ENCODE measurements around the gene POLR2B.
A peak's percentile ranks its signal among the peaks of the same experiment; 100 is the strongest.
"Not testable (repeated sequence)": the region's sequence is repeated elsewhere in the genome, so short reads cannot be mapped to it uniquely, and the experiment has no call there.

Gene POLR2B

GRCh38 chr4:56978750-56979303 is at the start of gene POLR2B:
POLR2B (plus strand) TSS chr4:56978896; CDS start chr4:56978986, 90 bp downstream.
- peak; percentile 91 for DNase-seq (ENCODE audit: low spot score)

DNA sequence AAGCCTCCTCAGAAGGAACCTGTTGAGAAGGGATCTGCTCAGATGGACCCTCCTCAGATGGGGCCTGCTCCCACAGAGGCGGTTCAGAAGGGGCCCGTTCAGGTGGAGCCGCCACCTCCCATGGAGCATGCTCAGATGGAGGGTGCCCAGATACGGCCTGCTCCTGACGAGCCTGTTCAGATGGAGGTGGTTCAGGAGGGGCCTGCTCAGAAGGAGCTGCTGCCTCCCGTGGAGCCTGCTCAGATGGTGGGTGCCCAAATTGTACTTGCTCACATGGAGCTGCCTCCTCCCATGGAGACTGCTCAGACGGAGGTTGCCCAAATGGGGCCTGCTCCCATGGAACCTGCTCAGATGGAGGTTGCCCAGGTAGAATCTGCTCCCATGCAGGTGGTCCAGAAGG is 48.1 kb upstream of the POLR2B start:
- no peak for DNase-seq (ENCODE audit: low spot score)

- no peak for DNase-seq (ENCODE audit: low spot score)
These were observed 46.8 kb upstream of the POLR2B start for GRCh38 chr4:56931924-56932323.

DNA sequence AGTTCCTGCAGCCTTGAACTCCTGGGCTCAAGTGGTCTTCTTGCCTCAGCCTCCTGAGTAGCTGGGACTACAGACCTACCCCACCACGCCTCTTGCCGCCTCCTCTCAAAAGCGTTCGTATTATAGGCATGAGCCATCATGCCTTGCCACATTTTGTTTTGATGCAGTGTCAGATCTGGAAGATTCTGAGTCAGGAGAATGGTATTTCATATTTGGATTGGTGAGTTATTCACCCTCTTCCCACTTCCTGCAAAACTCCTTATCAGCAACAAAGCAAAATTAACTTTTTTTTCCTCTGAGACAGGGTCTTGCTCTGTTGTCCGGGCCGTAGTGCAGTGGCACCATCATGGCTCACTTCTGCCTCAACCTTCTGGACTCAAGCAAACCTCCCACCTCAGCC is 41.4 kb upstream of the POLR2B start:
- DNase-seq (ENCODE audit: low spot score) = peak; percentile 68

DNA sequence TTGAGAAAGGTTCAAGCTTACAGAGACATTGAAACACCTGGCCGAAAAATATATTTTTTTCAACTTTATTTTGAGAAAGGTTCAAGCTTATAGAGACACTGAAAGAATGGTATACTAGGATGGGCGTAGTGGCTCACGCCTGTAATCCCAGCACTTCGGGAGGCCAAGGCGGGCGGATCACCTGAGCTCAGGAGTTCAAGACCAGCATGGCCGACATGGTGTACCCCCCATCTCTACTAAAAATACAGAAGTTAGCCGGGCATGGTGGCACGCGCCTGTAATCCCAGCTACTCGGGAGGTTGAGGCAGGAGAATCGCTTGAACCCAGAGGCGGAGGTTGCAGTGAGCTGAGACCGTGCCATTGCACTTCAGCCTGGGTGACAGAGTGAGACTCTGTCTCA is 38.9 kb upstream of the POLR2B start:
- not testable (repeated sequence) for DNase-seq (ENCODE audit: low spot score)

DNA sequence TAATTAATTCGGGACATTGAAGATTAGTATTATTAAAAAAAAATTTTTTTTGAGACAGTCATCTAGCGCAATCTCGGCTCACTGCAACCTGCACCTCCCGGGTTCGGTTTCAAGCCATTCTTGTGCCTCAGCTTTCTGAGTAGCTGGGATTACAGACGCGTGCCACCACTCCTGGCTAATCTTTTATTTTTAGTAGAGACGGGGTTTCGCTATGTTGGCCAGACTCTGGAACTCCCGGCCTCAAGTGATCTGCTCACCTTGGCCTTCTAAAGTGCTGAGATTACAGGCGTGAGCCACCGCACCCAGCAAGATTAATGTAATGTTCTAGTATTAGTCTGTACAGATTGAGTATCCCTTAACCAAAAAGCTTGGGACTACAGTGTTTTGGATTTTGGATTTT is 38.3 kb upstream of the POLR2B start:
- no peak for DNase-seq (ENCODE audit: low spot score)

DNA sequence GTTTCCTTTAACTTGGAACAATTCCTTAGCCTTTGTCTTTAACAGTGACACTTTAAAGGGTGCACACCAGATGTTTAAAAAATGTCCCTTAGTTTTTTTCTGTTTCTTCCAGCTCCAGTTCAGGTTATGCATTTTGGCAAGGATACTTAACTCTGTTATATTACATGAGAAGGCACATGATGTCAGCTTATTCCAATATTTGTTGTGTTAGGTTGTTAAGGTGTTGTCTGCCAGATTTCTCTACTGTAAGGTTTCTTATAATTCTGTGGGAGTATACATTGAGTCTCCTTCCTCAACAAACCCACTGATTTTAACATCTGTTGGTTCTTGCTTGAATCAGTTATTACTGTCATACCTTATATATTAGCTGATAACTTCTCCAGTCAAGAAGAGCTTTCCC is 37.7 kb upstream of the POLR2B start:
- DNase-seq (ENCODE audit: low spot score) = no peak

DNA sequence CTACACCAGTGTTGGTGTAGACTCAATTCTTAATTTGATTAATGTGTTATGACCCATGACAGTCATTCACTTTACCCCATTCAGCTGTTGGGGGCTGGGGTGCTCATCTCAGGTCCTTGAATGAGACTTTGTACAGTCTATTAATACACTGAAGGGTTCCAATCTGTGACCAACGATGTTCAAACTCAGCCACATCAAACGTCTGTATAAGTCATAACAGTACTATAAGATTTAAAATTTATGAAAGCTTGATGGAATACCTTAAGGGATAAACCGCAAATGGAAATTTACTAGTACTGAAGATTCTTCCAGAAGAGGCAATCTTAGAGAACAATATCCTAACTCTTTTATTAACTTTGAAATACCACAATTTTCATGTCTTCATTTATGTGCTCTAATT is 37.3 kb upstream of the POLR2B start:
- DNase-seq (ENCODE audit: low spot score) = no peak

GRCh38 chr4:56953680-56954520 is 24.8 kb upstream of the POLR2B start:
- DNase-seq (ENCODE audit: low spot score) = no peak

DNA sequence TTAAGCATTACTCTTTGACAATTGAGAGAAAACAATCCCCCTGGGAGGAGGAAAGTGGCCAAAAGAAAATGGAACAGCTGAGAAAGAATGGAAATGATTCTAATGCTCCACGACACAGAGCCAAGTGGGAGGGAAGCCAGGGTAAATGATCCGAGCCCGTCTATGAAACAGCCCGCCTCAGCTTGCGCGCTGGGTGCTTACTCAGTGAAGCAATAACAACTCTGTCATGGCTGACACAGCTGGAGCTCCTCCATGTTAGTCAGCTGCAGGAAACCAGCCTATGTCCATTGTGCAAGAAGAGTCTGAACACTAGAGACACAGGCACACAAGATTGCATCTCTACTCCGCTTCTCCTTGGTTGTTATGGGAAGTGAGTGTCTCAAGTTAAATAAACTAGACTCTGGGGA is 20.6 kb upstream of the POLR2B start:
- peak; percentile 84 for DNase-seq (ENCODE audit: low spot score)

GRCh38 chr4:56959100-56959499 is 19.6 kb upstream of the POLR2B start:
- no peak for DNase-seq (ENCODE audit: low spot score)

DNA sequence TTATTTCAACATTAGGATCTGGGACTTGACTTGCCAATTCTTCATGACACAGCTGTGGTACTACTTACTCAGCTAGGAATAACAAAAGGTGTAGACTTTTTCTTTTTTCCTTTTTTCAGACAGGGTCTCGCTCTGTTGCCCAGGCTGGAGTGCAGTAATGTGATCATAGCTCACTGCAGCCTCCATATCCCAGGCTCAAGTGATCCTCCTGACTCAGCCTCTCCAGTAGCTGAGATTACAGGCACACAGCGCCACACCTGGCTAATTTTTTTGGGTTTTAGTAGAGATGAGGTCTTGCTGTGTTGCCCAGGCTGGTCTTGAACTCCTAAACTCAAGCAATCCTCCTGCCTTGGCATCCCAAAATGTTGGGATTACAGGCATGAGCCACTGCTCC is 17.6 kb upstream of the POLR2B start:
- DNase-seq (ENCODE audit: low spot score) = no peak

DNA sequence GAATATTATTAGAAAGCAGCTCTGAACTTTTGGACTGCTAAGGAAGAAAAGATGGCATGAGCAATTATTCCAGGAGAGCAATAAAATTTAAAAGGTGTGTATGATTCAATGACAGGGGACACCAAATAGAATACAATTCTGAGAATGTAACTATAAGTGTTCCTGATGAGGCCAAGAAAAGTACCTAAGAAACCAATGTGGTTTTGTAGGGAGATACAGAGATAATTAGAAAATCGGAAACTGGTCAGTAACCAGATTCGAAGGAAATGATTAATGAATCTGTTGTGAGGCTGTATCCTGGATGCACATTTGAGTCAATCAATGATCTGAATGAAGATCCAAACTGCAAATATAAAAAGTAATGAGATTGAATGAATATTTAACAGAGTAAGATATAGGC is 7.3 kb upstream of the POLR2B start:
- DNase-seq (ENCODE audit: low spot score) = no peak

DNA sequence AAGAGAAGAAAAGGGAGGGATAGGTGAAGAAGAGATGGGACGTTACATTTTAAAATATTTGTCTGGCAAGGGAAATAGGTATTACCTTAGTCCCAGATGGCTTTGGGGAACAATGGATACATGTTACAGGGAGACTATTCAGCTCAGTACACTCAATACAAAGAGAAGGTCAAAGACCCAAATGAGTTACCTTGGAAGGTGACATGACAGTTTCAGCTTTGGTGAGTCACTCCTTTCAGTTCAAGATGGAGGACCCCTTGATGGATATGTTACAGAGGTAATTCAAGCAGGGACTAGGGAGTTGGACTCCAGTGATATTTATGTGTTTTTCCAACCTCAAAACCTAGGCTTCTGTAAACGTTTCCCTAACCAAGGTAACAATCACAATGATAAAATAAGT is 6.3 kb upstream of the POLR2B start:
- no peak for DNase-seq (ENCODE audit: low spot score)

GRCh38 chr4:56972809-56973208 is 5.9 kb upstream of the POLR2B start:
- DNase-seq (ENCODE audit: low spot score) = no peak

GRCh38 chr4:56973336-56973735 is 5.4 kb upstream of the POLR2B start:
- no peak for DNase-seq (ENCODE audit: low spot score)

DNA sequence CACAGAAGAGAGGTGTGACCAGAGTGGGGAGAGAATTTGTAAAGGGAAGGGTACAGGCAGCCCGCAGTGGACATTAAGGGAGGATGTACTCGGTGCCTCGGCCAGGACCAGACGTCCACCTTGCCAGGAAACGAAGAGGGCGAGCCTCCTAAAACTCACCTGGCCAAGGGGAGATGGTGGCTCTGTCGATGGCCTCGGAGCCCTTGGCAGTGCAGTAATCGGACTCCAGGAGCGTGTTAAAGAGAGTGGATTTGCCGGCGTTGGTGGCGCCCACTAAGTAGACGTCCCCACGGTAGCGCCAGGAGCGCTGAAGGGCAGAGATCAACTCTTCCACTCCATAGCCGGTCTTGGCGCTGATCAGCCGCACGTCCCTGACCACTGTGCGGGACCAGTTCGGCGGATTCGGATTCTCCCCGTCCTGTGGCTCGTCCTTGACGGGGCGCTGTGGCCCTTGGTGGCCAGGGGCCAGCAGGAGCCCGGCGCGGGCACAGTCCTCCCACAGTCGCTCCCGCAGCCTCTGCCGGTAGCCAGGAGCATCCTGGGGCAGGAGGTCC is 2.3 kb upstream of the POLR2B start:
- DNase-seq (ENCODE audit: low spot score) = peak; percentile 18

DNA sequence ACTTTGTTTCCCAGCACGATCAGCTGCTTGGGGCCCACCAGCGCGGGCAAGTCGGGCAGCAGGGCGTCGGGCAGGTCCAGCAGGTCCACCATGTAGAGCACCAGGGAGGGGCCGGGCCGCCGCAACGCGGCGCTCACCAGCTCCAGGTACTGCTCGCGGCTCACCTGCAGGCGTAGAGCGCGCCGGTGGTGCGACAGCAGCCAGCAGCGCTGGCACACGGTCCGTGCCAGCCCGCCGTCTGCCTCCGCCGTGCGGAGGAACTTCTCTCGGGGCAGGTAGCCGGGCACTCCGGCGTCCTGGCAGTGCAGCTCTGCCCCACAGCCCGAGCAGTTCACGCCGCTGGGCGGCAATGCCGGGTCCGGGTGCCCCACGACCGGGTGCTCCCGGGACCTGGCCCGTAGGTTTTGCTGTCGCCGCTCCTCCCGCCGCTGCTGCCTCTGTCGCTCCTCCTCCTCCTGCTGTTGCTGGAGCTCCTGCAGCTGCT is 1.8 kb upstream of the POLR2B start:
- DNase-seq (ENCODE audit: low spot score) = peak; percentile 54

- peak; percentile 97 for DNase-seq (ENCODE audit: low spot score)
These were observed 1.2 kb upstream of the POLR2B start, which contains the start of gene NOA1 for GRCh38 chr4:56977321-56978012. NOA1 (minus strand) TSS chr4:56977606; CDS start chr4:56977585, 21 bp downstream.

DNA sequence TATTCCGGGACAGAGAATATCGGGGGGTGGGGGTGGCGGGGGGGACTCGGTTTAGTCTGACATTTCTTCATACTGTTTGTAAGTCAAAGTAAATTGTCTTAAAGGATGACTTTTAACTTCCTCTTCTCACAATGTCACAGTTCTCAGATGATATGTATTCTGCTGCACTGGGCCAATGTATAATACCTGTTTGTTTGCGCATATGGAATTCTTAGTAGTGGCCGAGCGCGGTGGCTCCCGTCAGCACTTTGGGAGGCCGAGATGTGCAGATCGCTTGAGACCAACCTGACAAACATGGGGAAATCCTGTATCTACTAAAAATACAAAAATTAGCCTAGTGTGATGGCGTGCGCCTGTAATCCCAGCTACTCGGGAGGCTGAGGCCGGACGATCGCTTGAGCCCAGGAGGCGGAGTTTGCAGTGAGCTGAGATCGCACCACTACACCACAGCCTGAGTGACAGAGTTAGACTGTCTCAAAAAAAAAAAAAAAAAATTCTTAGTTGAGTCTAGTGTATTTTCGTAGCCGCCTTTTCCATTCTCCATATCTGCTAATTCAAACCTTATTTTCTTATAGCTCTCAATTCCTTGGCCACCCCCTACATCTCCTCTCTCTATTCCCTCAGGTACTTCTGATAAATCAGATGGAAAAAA is 851 bp downstream of the POLR2B start:
- DNase-seq (ENCODE audit: low spot score) = no peak

- DNase-seq (ENCODE audit: low spot score) = peak; percentile 44
These were observed 3.1 kb downstream of the POLR2B start for GRCh38 chr4:56981795-56982201.

DNA sequence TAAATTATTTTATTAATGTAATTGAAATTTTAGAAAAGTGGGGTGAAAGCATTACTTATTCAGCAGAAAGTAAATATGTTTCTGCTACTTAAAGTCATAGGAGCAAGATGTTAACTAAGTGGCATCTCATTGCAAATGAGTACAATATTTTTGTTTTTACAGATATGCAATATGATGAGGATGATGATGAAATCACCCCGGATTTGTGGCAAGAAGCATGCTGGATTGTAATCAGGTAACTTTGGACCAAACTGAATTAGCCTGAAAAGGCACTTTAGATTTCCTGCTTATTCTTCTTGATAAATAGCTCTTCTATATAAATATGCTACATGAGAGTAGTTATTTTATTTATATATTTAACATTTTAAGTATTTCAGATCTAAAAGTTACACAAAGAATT is 7.5 kb downstream of the POLR2B start:
- DNase-seq (ENCODE audit: low spot score) = no peak

Data from AG08396 (cell line).